A549 treated with RU486 at 1 μM for 4 hours (cell line): Measurements from ENCODE around the gene ST6GAL1. TPM values are rescaled to one million over a fixed set of nuclear protein-coding genes. Genes with fewer than 3 reads are reported as not detected.

Source experiments
- total RNA-seq: library from RNA; stranded (reverse); fragments of 200-300 nt; extraction: Qiagen RNA extraction; gene quantifications from 5 replicates; pipeline ENCODE4 v1.2.3, GENCODE V29; 2022; ENCODE audit warnings: low read depth

ST6GAL1 gene
- 2.1 to 3.9 TPM (median 3.4 TPM) in 5 replicates for total RNA-seq

DNA sequence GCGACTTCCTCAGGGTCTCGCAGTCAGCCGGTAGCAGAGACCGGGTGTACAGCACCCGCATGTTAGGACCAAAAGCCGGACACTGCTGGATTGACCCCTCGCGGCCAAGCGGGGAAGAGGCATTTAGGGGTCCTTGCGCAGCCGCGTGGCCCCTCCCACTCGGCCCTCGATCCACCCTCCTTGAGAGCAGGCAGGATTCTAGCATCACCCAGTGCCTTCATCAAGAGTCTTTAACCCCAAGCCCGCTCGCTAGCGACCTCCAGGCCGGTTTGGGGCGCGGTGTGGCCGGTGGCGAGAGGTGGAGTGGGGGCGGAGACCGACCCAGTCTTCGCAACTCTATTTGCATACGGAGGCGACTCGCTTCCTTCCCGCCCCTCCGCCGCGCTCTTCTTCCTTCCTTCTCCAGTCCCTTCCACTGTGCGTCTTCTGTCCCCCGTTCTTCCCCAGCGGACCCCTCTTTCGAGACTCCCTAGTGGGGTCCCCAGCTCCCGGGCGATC lies at the start of gene ST6GAL1:
Gene ST6GAL1 (plus strand): TSS at position 384 of the 498 bp plus-strand sequence. CDS start 112,178 bp downstream, outside the sequence.

Other genes with a start within 250 kb of the ST6GAL1 start
- gene KNG1, start 213.2 kb upstream of the ST6GAL1 start, total RNA-seq = 0.09 TPM in 1 of 5 replicates, not detected in the others
- gene EIF4A2, start 146.9 kb upstream of the ST6GAL1 start, total RNA-seq = 102 to 148 TPM (median 131 TPM) in 5 replicates
- gene RFC4, start 124.0 kb upstream of the ST6GAL1 start, total RNA-seq = 46.2 to 67.7 TPM (median 46.8 TPM) in 5 replicates
- not detected in 5 replicates for gene ADIPOQ, start 87.8 kb upstream of the ST6GAL1 start, total RNA-seq
- gene RPL39L, start 209.0 kb downstream of the ST6GAL1 start, total RNA-seq = 49.3 to 61.6 TPM (median 52.4 TPM) in 5 replicates